Liver (tissue), 9 donors: Measurements from ENCODE around the gene KRTAP22-2. TPM values are rescaled to one million over a fixed set of nuclear protein-coding genes. Genes with fewer than 3 reads are reported as not detected.

Source experiments
- DNase-seq: peaks from one replicate; pipeline ENCODE4 v3.0.0-alpha.2; 2017; ENCODE audit warnings: low spot score
- H3K27ac ChIP-seq, 2 donors: one replicate each; pipeline ENCODE4 v1.7.0; 2013; ENCODE audit warnings: inconsistent platforms in 2 of 2, low read length in 2 of 2, control low read depth in 1 of 2, low read depth in 1 of 2, mild to moderate bottlenecking in 1 of 2
- H3K27me3 ChIP-seq, 4 donors: one replicate each; pipeline versions ENCODE4 v1.6.1 to v1.7.0; 2013; ENCODE audit warnings: low read length in 3 of 4, inconsistent platforms in 1 of 4, mild to moderate bottlenecking in 1 of 4, moderate library complexity in 1 of 4; ENCODE audit not compliant: control insufficient read depth in 4 of 4, insufficient read depth in 4 of 4
- H3K36me3 ChIP-seq, 4 donors: one replicate each; pipeline versions ENCODE4 v1.6.1 to v1.7.0; 2013; ENCODE audit warnings: low read length in 3 of 4, mild to moderate bottlenecking in 3 of 4, low read depth in 1 of 4, moderate library complexity in 1 of 4; ENCODE audit not compliant: control insufficient read depth in 4 of 4, insufficient read depth in 3 of 4
- H3K4me1 ChIP-seq, 4 donors: one replicate each; pipeline versions ENCODE4 v1.6.1 to v1.7.0; 2013; ENCODE audit warnings: low read length in 3 of 4, mild to moderate bottlenecking in 3 of 4, moderate library complexity in 1 of 4; ENCODE audit not compliant: control insufficient read depth in 4 of 4, insufficient read depth in 4 of 4
- H3K4me3 ChIP-seq, 3 donors: one replicate each; pipeline versions ENCODE4 v1.6.1 to v1.7.0; 2013; ENCODE audit warnings: low read length in 3 of 3, control low read depth in 1 of 3, low read depth in 1 of 3, mild to moderate bottlenecking in 1 of 3
- H3K9ac ChIP-seq, 2 donors: one replicate each; pipeline ENCODE4 v1.7.0; 2013; ENCODE audit warnings: low read length in 2 of 2, mild to moderate bottlenecking in 2 of 2, moderate library complexity in 2 of 2, control low read depth in 1 of 2, low read depth in 1 of 2
- H3K9me3 ChIP-seq, 4 donors: one replicate each; pipeline versions ENCODE4 v1.6.1 to v1.7.0; 2013; ENCODE audit warnings: low read length in 3 of 4; ENCODE audit not compliant: control insufficient read depth in 4 of 4
- ATF3 ChIP-seq: IDR thresholded peaks from 2 replicates; pipeline ENCODE4 v1.6.1; 2016; ENCODE audit warnings: antibody characterized with exemption
- CTCF ChIP-seq: fragments of 150-350 bp; IDR thresholded peaks from 2 replicates; pipeline ENCODE4 v1.5.1; 2017; ENCODE audit warnings: improper control_type of control experiment, low read depth, low read length; ENCODE audit not compliant: missing input control
- EGR1 ChIP-seq, 2 donors: IDR thresholded peaks; 2 replicates each; pipeline ENCODE4 v1.6.1; 2016 to 2018; ENCODE audit warnings: antibody characterized with exemption in 2 of 2, low read depth in 2 of 2
- FOXA1 ChIP-seq: IDR thresholded peaks from 2 replicates; pipeline ENCODE4 v1.6.1; 2016; ENCODE audit warnings: antibody characterized with exemption
- FOXA2 ChIP-seq: IDR thresholded peaks from 2 replicates; pipeline ENCODE4 v1.6.1; 2016; ENCODE audit warnings: antibody characterized with exemption
- GABPA ChIP-seq, 2 donors: IDR thresholded peaks in 1 of 2; conservative IDR thresholded peaks in 1 of 2; 2 replicates each; pipeline ENCODE4 v1.6.1; 2016; ENCODE audit warnings: antibody characterized with exemption in 2 of 2, mild to moderate bottlenecking in 1 of 2, moderate library complexity in 1 of 2
- HNF4A ChIP-seq, 2 donors: conservative IDR thresholded peaks; 2 replicates each; pipeline ENCODE4 v1.6.1; 2016; ENCODE audit warnings: antibody characterized with exemption in 2 of 2, mild to moderate bottlenecking in 2 of 2
- HNF4G ChIP-seq: IDR thresholded peaks from 2 replicates; pipeline ENCODE4 v1.6.1; 2016; ENCODE audit warnings: antibody characterized with exemption
- MAX ChIP-seq: IDR thresholded peaks from 2 replicates; pipeline ENCODE4 v1.6.1; 2016; ENCODE audit warnings: antibody characterized with exemption
- NR2F2 ChIP-seq: IDR thresholded peaks from 2 replicates; pipeline ENCODE4 v1.6.1; 2016; ENCODE audit warnings: antibody characterized with exemption
- RAD21 ChIP-seq, 2 donors: IDR thresholded peaks; 2 replicates each; pipeline ENCODE4 v1.6.1; 2016; ENCODE audit warnings: antibody characterized with exemption in 2 of 2, mild to moderate bottlenecking in 2 of 2
- REST ChIP-seq: IDR thresholded peaks from 2 replicates; pipeline ENCODE4 v1.6.1; 2016; ENCODE audit warnings: antibody characterized with exemption, mild to moderate bottlenecking
- RXRA ChIP-seq, 2 donors: IDR thresholded peaks; 2 replicates each; pipeline ENCODE4 v1.6.1; 2017 to 2018; ENCODE audit warnings: antibody characterized with exemption in 2 of 2, mild to moderate bottlenecking in 1 of 2
- SP1 ChIP-seq: IDR thresholded peaks from 2 replicates; pipeline ENCODE4 v1.6.1; 2018; ENCODE audit warnings: antibody characterized with exemption, mild to moderate bottlenecking
- TAF1 ChIP-seq: conservative IDR thresholded peaks from 2 replicates; pipeline ENCODE4 v1.6.1; 2016; ENCODE audit warnings: antibody characterized with exemption, mild to moderate bottlenecking
- YY1 ChIP-seq: IDR thresholded peaks from 2 replicates; pipeline ENCODE4 v1.6.1; 2016; ENCODE audit warnings: antibody characterized with exemption, mild to moderate bottlenecking
- ZBTB33 ChIP-seq: IDR thresholded peaks from 2 replicates; pipeline ENCODE4 v1.6.1; 2016; ENCODE audit warnings: antibody characterized with exemption
- WGBS: extraction: QIAGEN DNeasy Blood & Tissue Kit; methylation state at CpG from one replicate; pipeline ENCODE4 v1.1.7; 2013; 5-methylcytosine and 5-hydroxymethylcytosine counted together
- polyA plus RNA-seq, 2 donors: library from polyadenylated mRNA; stranded (reverse) in 1 of 2; unstranded in 1 of 2; fragments of 200-250 nt in 1 of 2; fragments of >200 nt in 1 of 2; fragmentation: Nextera tagmentation in 1 of 2; extraction: Ambion mirVana in 1 of 2; gene quantifications; one replicate each; pipeline versions ENCODE4 v1.2.1 to v1.2.3, GENCODE V29; 2013 to 2015
- total RNA-seq, 2 donors: library from RNA; depleted of rRNA; stranded (reverse); fragments of >200 nt; gene quantifications; one replicate each; pipeline ENCODE4 v1.2.3, GENCODE V29; 2014
- donor health status: healthy.
- donor health status: healthy.
- donor health status: healthy.
- donor health status: healthy.
- donor health status: healthy.

KRTAP22-2 gene
- total and polyA plus RNA-seq, 4 donors: not detected

GRCh38 chr21:30555095-30555494 is 35.1 kb downstream of the KRTAP22-2 start:
- H3K27me3 ChIP-seq: no peaks in the 10 kb centered on the region
- no peak for DNase-seq
- WGBS: 73% methylated on average over 2 of the region's 2 CpGs
- H3K9ac ChIP-seq: no peak overlapping the region
- H3K9me3 ChIP-seq: no peaks in the 10 kb centered on the region
- H3K27ac ChIP-seq: no peak overlapping the region
- TF ChIP-seq TAF1: no peak
- TF ChIP-seq REST: no peak
- no peak for TF ChIP-seq MAX
- TF ChIP-seq ZBTB33: no peak
- TF ChIP-seq FOXA1: no peak
- TF ChIP-seq HNF4G: no peak
- TF ChIP-seq CTCF: no peak
- TF ChIP-seq ATF3: no peak
- TF ChIP-seq SP1: no peak
- no peak for TF ChIP-seq RXRA (IDR thresholded peaks at IDR 0.05)
- TF ChIP-seq GABPA (IDR thresholded peaks at IDR 0.05 in 1 of 2, conservative IDR thresholded peaks at IDR 0.05 in 1 of 2): no peak
- no peak for TF ChIP-seq HNF4A (conservative IDR thresholded peaks at IDR 0.05)
- H3K36me3 ChIP-seq: no peaks in the 10 kb centered on the region
- H3K4me3 ChIP-seq: no peak overlapping the region
- H3K4me1 ChIP-seq: no peaks in the 10 kb centered on the region

GRCh38 chr21:30552782-30553181 is 37.4 kb downstream of the KRTAP22-2 start:
- no peak overlapping the region for H3K4me3 ChIP-seq
- 42% methylated on average over 1 of the region's 1 CpG for WGBS
- no peak for DNase-seq
- H3K27me3 ChIP-seq: no peaks in the 10 kb centered on the region
- no peaks in the 10 kb centered on the region for H3K36me3 ChIP-seq
- no peak overlapping the region for H3K9ac ChIP-seq
- no peak overlapping the region for H3K27ac ChIP-seq
- no peaks in the 10 kb centered on the region for H3K4me1 ChIP-seq
- H3K9me3 ChIP-seq: no peaks in the 10 kb centered on the region
- no peak for TF ChIP-seq HNF4A (conservative IDR thresholded peaks at IDR 0.05)
- no peak for TF ChIP-seq NR2F2
- no peak for TF ChIP-seq TAF1
- no peak for TF ChIP-seq CTCF
- no peak for TF ChIP-seq FOXA2
- no peak for TF ChIP-seq GABPA (IDR thresholded peaks at IDR 0.05 in 1 of 2, conservative IDR thresholded peaks at IDR 0.05 in 1 of 2)
- TF ChIP-seq ATF3: no peak
- no peak for TF ChIP-seq FOXA1
- no peak for TF ChIP-seq YY1
- no peak for TF ChIP-seq HNF4G
- no peak for TF ChIP-seq RAD21 (IDR thresholded peaks at IDR 0.05)
- no peak for TF ChIP-seq EGR1 (IDR thresholded peaks at IDR 0.05; ENCODE audit: low read depth in 2 of 2)
- TF ChIP-seq ZBTB33: no peak
